ENCODE data around the gene MATCAP1. TPM values are rescaled to one million over a fixed set of nuclear protein-coding genes. Genes with fewer than 3 reads are reported as not detected.

MATCAP1 gene
- total and polyA plus RNA-seq, 2 of the 13 experiments (the other 11 are each of a cell fraction or from before 2014, with no cell fraction given) = 11.2 to 24.5 TPM

DNA sequence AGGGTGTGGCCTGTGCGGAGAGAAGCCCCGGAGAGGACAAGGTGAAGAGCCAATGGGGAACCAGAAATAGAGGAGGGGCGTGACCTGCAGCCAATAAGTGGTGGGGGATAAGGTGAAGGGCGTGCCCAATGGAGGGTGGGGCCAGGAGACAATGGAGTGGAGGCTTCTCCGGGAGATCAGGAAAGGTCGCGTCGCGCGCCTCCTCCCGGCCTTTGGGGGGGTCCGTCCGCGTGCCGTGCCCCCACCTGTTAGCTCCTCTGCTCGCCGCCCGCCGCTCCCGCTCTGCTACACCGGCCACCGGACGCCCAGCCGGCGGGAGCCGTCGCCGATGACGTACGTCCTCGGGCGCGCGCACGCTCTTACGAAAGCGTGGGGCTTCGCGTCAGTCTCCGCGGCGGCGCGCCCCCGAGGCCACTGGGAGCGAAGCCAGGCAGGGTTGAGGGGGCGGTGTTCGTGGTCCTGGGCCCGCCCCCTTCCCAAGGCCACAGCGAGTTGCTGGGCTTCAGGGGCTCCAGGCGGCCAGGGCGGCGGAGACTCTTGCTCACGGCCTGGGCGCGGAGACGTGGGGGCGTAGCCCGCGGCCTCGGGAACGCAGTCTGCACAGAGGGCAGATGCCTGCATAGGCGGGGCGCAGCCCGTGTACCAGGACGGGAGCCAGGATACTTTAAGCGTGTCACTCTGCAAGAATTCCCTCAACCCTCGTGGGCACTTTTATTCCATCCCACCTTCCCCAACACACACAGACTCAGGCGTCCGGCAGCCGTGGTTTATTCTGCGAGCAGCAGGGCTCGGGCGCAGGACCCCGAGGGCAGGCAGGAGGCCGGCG lies at the start of gene MATCAP1 (continued):
- peak; percentile 46; the same call in 1 of the 2 replicates for TF ChIP-seq CHD2 (IDR thresholded peaks at IDR 0.05; ENCODE audit: low read depth, low read length)
- peak; percentile 76; the same call in 1 of the 2 replicates for TF ChIP-seq ZNF788 (CRISPR knock-in tag; IDR thresholded peaks at IDR 0.05; ENCODE audit: borderline replicate concordance)
- TF ChIP-seq, protein P1, sequence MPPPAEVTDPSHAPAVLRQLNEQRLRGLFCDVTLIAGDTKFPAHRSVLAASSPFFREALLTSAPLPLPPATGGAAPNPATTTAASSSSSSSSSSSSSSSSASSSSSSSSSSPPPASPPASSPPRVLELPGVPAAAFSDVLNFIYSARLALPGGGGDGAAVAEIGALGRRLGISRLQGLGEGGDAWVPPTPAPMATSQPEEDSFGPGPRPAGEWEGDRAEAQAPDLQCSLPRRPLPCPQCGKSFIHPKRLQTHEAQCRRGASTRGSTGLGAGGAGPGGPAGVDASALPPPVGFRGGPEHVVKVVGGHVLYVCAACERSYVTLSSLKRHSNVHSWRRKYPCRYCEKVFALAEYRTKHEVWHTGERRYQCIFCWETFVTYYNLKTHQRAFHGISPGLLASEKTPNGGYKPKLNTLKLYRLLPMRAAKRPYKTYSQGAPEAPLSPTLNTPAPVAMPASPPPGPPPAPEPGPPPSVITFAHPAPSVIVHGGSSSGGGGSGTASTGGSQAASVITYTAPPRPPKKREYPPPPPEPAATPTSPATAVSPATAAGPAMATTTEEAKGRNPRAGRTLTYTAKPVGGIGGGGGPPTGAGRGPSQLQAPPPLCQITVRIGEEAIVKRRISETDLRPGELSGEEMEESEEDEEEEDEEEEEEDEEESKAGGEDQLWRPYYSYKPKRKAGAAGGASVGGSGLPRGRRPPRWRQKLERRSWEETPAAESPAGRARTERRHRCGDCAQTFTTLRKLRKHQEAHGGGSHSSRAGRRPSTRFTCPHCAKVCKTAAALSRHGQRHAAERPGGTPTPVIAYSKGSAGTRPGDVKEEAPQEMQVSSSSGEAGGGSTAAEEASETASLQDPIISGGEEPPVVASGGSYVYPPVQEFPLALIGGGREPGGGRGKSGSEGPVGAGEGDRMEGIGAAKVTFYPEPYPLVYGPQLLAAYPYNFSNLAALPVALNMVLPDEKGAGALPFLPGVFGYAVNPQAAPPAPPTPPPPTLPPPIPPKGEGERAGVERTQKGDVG (CRISPR knock-in tag; IDR thresholded peaks at IDR 0.05; ENCODE audit: borderline replicate concordance) = peak; percentile 93
- TF ChIP-seq ZNF775 (CRISPR knock-in tag; IDR thresholded peaks at IDR 0.05; ENCODE audit: borderline replicate concordance) = no peak
- peak; percentile 63; the same call in 1 of the 2 replicates for TF ChIP-seq RFXAP (CRISPR knock-in tag; IDR thresholded peaks at IDR 0.05; ENCODE audit: borderline replicate concordance)
- TF ChIP-seq MBNL3 (CRISPR knock-in tag; conservative IDR thresholded peaks at IDR 0.05) = no peak
- TF ChIP-seq SSRP1 (CRISPR knock-in tag; IDR thresholded peaks at IDR 0.05) = no peak
- 0 out of 2 replicates have a peak, but pooled peaks have one; percentile 20 for TF ChIP-seq ZNF773 (CRISPR knock-in tag; IDR thresholded peaks at IDR 0.05; ENCODE audit: borderline replicate concordance)
- TF ChIP-seq BRCA1 (CRISPR knock-in tag; IDR thresholded peaks at IDR 0.05) = no peak
- no peak; the same call in none of the 2 replicates for TF ChIP-seq NRL (CRISPR knock-in tag; IDR thresholded peaks at IDR 0.05; ENCODE audit: borderline replicate concordance)
- TF ChIP-seq, protein P2, sequence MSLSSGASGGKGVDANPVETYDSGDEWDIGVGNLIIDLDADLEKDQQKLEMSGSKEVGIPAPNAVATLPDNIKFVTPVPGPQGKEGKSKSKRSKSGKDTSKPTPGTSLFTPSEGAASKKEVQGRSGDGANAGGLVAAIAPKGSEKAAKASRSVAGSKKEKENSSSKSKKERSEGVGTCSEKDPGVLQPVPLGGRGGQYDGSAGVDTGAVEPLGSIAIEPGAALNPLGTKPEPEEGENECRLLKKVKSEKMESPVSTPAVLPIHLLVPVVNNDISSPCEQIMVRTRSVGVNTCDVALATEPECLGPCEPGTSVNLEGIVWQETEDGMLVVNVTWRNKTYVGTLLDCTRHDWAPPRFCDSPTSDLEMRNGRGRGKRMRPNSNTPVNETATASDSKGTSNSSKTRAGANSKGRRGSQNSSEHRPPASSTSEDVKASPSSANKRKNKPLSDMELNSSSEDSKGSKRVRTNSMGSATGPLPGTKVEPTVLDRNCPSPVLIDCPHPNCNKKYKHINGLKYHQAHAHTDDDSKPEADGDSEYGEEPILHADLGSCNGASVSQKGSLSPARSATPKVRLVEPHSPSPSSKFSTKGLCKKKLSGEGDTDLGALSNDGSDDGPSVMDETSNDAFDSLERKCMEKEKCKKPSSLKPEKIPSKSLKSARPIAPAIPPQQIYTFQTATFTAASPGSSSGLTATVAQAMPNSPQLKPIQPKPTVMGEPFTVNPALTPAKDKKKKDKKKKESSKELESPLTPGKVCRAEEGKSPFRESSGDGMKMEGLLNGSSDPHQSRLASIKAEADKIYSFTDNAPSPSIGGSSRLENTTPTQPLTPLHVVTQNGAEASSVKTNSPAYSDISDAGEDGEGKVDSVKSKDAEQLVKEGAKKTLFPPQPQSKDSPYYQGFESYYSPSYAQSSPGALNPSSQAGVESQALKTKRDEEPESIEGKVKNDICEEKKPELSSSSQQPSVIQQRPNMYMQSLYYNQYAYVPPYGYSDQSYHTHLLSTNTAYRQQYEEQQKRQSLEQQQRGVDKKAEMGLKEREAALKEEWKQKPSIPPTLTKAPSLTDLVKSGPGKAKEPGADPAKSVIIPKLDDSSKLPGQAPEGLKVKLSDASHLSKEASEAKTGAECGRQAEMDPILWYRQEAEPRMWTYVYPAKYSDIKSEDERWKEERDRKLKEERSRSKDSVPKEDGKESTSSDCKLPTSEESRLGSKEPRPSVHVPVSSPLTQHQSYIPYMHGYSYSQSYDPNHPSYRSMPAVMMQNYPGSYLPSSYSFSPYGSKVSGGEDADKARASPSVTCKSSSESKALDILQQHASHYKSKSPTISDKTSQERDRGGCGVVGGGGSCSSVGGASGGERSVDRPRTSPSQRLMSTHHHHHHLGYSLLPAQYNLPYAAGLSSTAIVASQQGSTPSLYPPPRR (CRISPR knock-in tag; IDR thresholded peaks at IDR 0.05; ENCODE audit: borderline replicate concordance) = peak; percentile 70
- no peak for TF ChIP-seq SMC3 (IDR thresholded peaks at IDR 0.05; ENCODE audit: low read length)
- TF ChIP-seq KDM5A (IDR thresholded peaks at IDR 0.05; ENCODE audit: borderline replicate concordance, low read length) = peak; percentile 86; the same call in 1 of the 2 replicates

All from HepG2 (cell line).